ENCODE data around the gene LMNA.

- TF ChIP-seq ZBTB7A (IDR thresholded peaks at IDR 0.05; ENCODE audit: low read depth): no peak
- no peak for TF ChIP-seq TEAD4 (IDR thresholded peaks at IDR 0.05)
- TF ChIP-seq YY1 (IDR thresholded peaks at IDR 0.05; ENCODE audit: low read depth): no peak
- no peak for TF ChIP-seq REST (IDR thresholded peaks at IDR 0.05; ENCODE audit: low read depth)
- TF ChIP-seq USF1 (IDR thresholded peaks at IDR 0.05): no peak
- no peak for TF ChIP-seq TCF12 (IDR thresholded peaks at IDR 0.05; ENCODE audit: low read depth)
- no peak for TF ChIP-seq EP300 (IDR thresholded peaks at IDR 0.05; ENCODE audit: borderline replicate concordance)
- no peak for TF ChIP-seq RAD21 (IDR thresholded peaks at IDR 0.05; ENCODE audit: low read depth)
- TF ChIP-seq EGR1 (IDR thresholded peaks at IDR 0.05): no peak
Measured at GRCh38 chr1:156065871-156066270, 48.6 kb upstream of the LMNA start.

All from Ishikawa (cell line).